HepG2 (cell line): Measurements from ENCODE around the gene TMEM184C. TPM values are rescaled to one million over a fixed set of nuclear protein-coding genes. Genes with fewer than 3 reads are reported as not detected.

Experiments used
- ATAC-seq: fragments of 200-7000 bp; cut with Tn5 transposase; 3 replicates; pipeline ENCODE4 v1.9.1; 2020; ENCODE audit warnings: mild to moderate bottlenecking, moderate library complexity
- BruUV-seq: library from RNA; stranded (reverse); fragments of 400-500 nt; replicated peaks from 2 replicates; lab custom pipeline; 2021; lab: Mats Ljungman, UMichigan
- CTCF ChIA-PET: fragments of 300-600 bp; formaldehyde crosslinking; extraction: SDS; loops from one replicate; lab custom pipeline; 2021; ENCODE audit warnings: low total read pairs, inconsistent platforms, low intra/inter-chr PET ratio; lab: Yijun Ruan, JAX
- POLR2A ChIA-PET: fragments of 350-600 bp; sonication (Branson Sonifier 250); formaldehyde crosslinking; loops from one replicate; lab custom pipeline; 2020; ENCODE audit warnings: antibody characterized with exemption, inconsistent platforms; lab: Yijun Ruan, JAX
- DNase-seq: peaks from one replicate; pipeline ENCODE4 v3.0.0-alpha.2; 2015; ENCODE audit warnings: low spot score
- FAIRE-seq: peaks from 3 replicates; lab custom pipeline; 2011; peaks lifted over from hg19 to GRCh38; lab: Jason Lieb, UNC
- H2AFZ ChIP-seq: one replicate; pipeline ENCODE4 v1.6.1; 2011; ENCODE audit warnings: low read length, inconsistent platforms
- H3K27ac ChIP-seq: fragments of 300-600 bp; 3 replicates; pipeline ENCODE4 v1.8.0; 2011; ENCODE audit warnings: mixed run types, mild to moderate bottlenecking, mixed read lengths, low read length, inconsistent platforms; ENCODE audit not compliant: insufficient read depth; ENCODE audit errors: extremely low read length
- H3K27me3 ChIP-seq, 2 experiments: fragments of 200-600 bp in 1 of 2; 2 replicates in 1 of 2; 3 replicates in 1 of 2; pipeline versions ENCODE4 v1.6.0 to v1.8.0; 2011; ENCODE audit warnings: low read length in 2 of 2, mild to moderate bottlenecking in 2 of 2, moderate library complexity in 2 of 2, inconsistent platforms in 1 of 2; ENCODE audit not compliant: insufficient read depth in 2 of 2, control insufficient read depth in 1 of 2
- H3K36me3 ChIP-seq, 2 experiments: fragments of 200-600 bp in 1 of 2; replicated peaks in 1 of 2; 2 replicates in 1 of 2; 3 replicates in 1 of 2; pipeline versions ENCODE4 v1.5.1 to v1.8.0; 2011; ENCODE audit warnings: low read length in 2 of 2, inconsistent platforms in 1 of 2; ENCODE audit not compliant: insufficient read depth in 2 of 2, control insufficient read depth in 1 of 2
- H3K4me1 ChIP-seq: 2 replicates; pipeline ENCODE4 v1.5.1; 2012; ENCODE audit warnings: low read length, inconsistent platforms; ENCODE audit not compliant: insufficient read depth
- H3K4me2 ChIP-seq: 2 replicates; pipeline ENCODE4 v1.6.0; 2011; ENCODE audit warnings: low read depth, low read length, inconsistent platforms
- H3K4me3 ChIP-seq, 3 experiments: fragments of 200-600 bp in 1 of 3; sonication (generic), shearing (Covaris generic) in 1 of 3; replicated peaks in 1 of 3; 2 replicates each; pipeline ENCODE4 v1.5.1; 2011 to 2016; ENCODE audit warnings: low read length in 3 of 3, inconsistent platforms in 2 of 3, low read depth in 2 of 3, mild to moderate bottlenecking in 2 of 3, control low read depth in 1 of 3, mixed read lengths in 1 of 3; ENCODE audit not compliant: insufficient read depth in 1 of 3
- H3K79me2 ChIP-seq: one replicate; pipeline ENCODE4 v1.6.1; 2011; ENCODE audit warnings: low read length, inconsistent platforms; ENCODE audit not compliant: insufficient read depth
- H3K9ac ChIP-seq: 2 replicates; pipeline ENCODE4 v1.6.0; 2011; ENCODE audit warnings: mild to moderate bottlenecking, low read depth, low read length, inconsistent platforms; ENCODE audit not compliant: insufficient read depth
- H3K9me3 ChIP-seq: 2 replicates; pipeline ENCODE4 v1.5.1; 2012; ENCODE audit warnings: mild to moderate bottlenecking, low read length
- H4K20me1 ChIP-seq: 2 replicates; pipeline ENCODE4 v1.6.0; 2011; ENCODE audit warnings: inconsistent platforms, mild to moderate bottlenecking, low read length, moderate library complexity; ENCODE audit not compliant: insufficient read depth
- FOSL2 ChIP-seq: sonication (generic); formaldehyde crosslinking; IDR thresholded peaks from 2 replicates; pipeline ENCODE4 v1.4.0; 2020; ENCODE audit warnings: missing genetic modification reagents
- FOXK2 ChIP-seq: fragments of 450-650 bp; IDR thresholded peaks from 2 replicates; pipeline ENCODE4 v1.6.1; 2016
- PAWR ChIP-seq: sonication (generic); formaldehyde crosslinking; IDR thresholded peaks from 2 replicates; pipeline ENCODE4 v1.4.0; 2020; ENCODE audit warnings: missing genetic modification reagents, mild to moderate bottlenecking, borderline replicate concordance
- PHF8 ChIP-seq: sonication (generic); formaldehyde crosslinking; IDR thresholded peaks from 2 replicates; pipeline ENCODE4 v1.5.0; 2020; ENCODE audit warnings: missing genetic modification reagents
- ZNF333 ChIP-seq: sonication (generic); formaldehyde crosslinking; IDR thresholded peaks from 2 replicates; pipeline ENCODE4 v1.4.0; 2020; ENCODE audit warnings: mild to moderate bottlenecking, missing genetic modification reagents, borderline replicate concordance
- ZNF343 ChIP-seq: sonication (generic); formaldehyde crosslinking; IDR thresholded peaks from 2 replicates; pipeline ENCODE4 v1.4.0; 2020; ENCODE audit warnings: mild to moderate bottlenecking, missing genetic modification reagents
- ZNF556 ChIP-seq: sonication (generic); formaldehyde crosslinking; IDR thresholded peaks from 2 replicates; pipeline ENCODE4 v1.4.0; 2020; ENCODE audit warnings: mild to moderate bottlenecking, missing genetic modification reagents, borderline replicate concordance
- WGBS: methylation state at CpG from one replicate; pipeline ENCODE4 v1.1.6; 2017; ENCODE audit warnings: low lambda C conversion rate; 5-methylcytosine and 5-hydroxymethylcytosine counted together
- in situ Hi-C: cut with HindIII; loops from 2 replicates; pipeline ENCODE4 v1.10.0; 2017; ENCODE audit warnings: low pct_unique_long_range_greater_than_20kb; ENCODE audit not compliant: extremely low pct_ligation_motif_present
- intact Hi-C: fragments of 100-400 bp; cut with micrococcal nuclease; formaldehyde crosslinking; loops from one replicate; pipeline ENCODE4 v1.10.0; 2022; ENCODE audit not compliant: unreplicated experiment
- polyA plus RNA-seq, 8 experiments: library from polyadenylated mRNA; depleted of rRNA in 3 of 8; stranded (reverse) in 7 of 8; unstranded in 1 of 8; fragments of >200 nt; fragmentation: Illumina TruSeq in 4 of 8; extraction: Trizol in 4 of 8; gene quantifications; 2 replicates each; pipeline versions ENCODE4 v1.2.1 to v1.2.3, GENCODE V29; 2011 to 2016; ENCODE audit warnings: low read depth in 4 of 8, missing spikeins in 1 of 8, mixed read lengths in 1 of 8; ENCODE audit not compliant: insufficient read depth in 1 of 8
- total RNA-seq, 5 experiments: library from RNA; depleted of rRNA; stranded (reverse); fragments of >200 nt; fragmentation: Illumina TruSeq; extraction: Trizol; gene quantifications; 2 replicates each; pipeline ENCODE4 v1.2.3, GENCODE V29; 2016; ENCODE audit warnings: low read depth in 1 of 5
- TF ChIP-seq, protein P1 (sequence below): sonication (generic); formaldehyde crosslinking; IDR thresholded peaks from 2 replicates; pipeline ENCODE4 v1.4.0; 2020; ENCODE audit warnings: missing genetic modification reagents, borderline replicate concordance

Gene TMEM184C
- total and polyA plus RNA-seq, 2 of the 13 experiments (the other 11 are each of a cell fraction or from before 2014, with no cell fraction given), result 13.9 to 26.1 TPM

DNA sequence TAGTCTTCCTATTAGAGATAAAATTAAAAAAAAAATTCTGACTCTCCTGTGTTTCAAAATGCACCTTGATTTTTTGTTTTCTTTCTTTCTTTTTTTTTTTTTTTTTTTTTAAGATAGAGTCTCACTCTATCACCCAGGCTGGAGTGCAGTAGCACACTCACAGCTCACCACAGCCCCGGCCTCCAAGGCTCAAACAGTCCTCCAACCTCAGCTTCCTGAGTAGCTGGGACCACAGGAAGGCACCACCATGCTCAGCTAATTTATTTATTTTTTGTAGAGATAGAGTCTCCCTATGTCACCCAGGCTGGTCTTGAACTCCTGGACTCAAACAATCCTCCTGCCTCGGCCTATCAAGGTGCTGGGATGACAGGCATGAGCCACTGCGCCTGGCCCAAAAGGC, 41.1 kb upstream of the TMEM184C start (continued):
- TF ChIP-seq, protein P1, sequence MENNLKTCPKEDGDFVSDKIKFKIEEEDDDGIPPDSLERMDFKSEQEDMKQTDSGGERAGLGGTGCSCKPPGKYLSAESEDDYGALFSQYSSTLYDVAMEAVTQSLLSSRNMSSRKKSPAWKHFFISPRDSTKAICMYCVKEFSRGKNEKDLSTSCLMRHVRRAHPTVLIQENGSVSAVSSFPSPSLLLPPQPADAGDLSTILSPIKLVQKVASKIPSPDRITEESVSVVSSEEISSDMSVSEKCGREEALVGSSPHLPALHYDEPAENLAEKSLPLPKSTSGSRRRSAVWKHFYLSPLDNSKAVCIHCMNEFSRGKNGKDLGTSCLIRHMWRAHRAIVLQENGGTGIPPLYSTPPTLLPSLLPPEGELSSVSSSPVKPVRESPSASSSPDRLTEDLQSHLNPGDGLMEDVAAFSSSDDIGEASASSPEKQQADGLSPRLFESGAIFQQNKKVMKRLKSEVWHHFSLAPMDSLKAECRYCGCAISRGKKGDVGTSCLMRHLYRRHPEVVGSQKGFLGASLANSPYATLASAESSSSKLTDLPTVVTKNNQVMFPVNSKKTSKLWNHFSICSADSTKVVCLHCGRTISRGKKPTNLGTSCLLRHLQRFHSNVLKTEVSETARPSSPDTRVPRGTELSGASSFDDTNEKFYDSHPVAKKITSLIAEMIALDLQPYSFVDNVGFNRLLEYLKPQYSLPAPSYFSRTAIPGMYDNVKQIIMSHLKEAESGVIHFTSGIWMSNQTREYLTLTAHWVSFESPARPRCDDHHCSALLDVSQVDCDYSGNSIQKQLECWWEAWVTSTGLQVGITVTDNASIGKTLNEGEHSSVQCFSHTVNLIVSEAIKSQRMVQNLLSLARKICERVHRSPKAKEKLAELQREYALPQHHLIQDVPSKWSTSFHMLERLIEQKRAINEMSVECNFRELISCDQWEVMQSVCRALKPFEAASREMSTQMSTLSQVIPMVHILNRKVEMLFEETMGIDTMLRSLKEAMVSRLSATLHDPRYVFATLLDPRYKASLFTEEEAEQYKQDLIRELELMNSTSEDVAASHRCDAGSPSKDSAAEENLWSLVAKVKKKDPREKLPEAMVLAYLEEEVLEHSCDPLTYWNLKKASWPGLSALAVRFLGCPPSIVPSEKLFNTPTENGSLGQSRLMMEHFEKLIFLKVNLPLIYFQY, result no peak
- TF ChIP-seq ZNF556 (CRISPR knock-in tag) (no peak), FOXK2 (no peak), PAWR (CRISPR knock-in tag) (no peak), ZNF343 (CRISPR knock-in tag) (no peak), ZNF333 (CRISPR knock-in tag) (no peak)
- TF ChIP-seq, all 625 proteins: peak for 0

DNA sequence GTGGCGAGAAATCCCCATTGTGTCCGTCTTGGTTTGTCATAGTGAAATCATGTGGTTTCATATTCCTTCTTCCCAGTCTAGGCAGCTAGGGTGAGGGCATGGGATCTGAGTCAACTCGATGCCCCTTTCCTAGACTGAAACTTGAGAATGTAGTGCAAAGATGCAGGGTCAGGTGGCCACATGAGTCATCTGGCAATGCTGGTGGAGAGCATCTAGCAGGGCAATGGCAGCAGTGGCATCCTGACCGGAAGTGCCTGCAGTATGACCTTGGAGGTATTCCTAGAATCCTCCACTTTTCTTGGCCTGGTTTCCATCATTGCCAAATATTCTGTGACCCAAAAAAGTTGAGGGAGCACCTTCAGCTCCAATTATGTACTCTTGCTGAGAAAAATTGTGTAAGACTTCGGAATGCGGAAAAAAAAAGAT, 39.1 kb upstream of the TMEM184C start:
- Histone ChIP-seq H3K9ac (no peak overlapping the region), H3K27me3 (no peaks in the 10 kb centered on the region), H3K4me1 (no peaks in the 10 kb centered on the region), H2AFZ (no peak overlapping the region), H3K36me3 (no peaks in the 10 kb centered on the region), H4K20me1 (no peaks in the 10 kb centered on the region), H3K4me3 (no peak overlapping the region), H3K79me2 (no peaks in the 10 kb centered on the region), H3K4me2 (no peak overlapping the region), H3K9me3 (no peaks in the 10 kb centered on the region), H3K27ac (no peak overlapping the region)
- 38% methylated on average over 6 of the region's 6 CpGs for WGBS
- in situ Hi-C loops, result loop anchor here (25.0 kb wide), 1 partner anchor 566 kb away; no protein-coding TSS in a partner anchor
- DNase-seq (peak; percentile 3), FAIRE-seq (no peak), ATAC-seq (no peak)
- no TSS peak for BruUV-seq
- POLR2A ChIA-PET, result no interaction called here
- CTCF ChIA-PET, result no interaction called here
- TF ChIP-seq PHF8 (CRISPR knock-in tag) (no peak), FOSL2 (CRISPR knock-in tag) (peak; percentile 47; the same call in 1 of the 2 replicates)
- intact Hi-C loops, result no loop called here
